Activated T-cell treated with anti-CD3 and anti-CD28 coated beads, Interleukin-2, amount 50 U/mL, for 4 hours (primary cell): Measurements from ENCODE around the gene KBTBD6. TPM values are rescaled to one million over a fixed set of nuclear protein-coding genes. Genes with fewer than 3 reads are reported as not detected.
A peak's percentile ranks its signal among the peaks of the same experiment; 100 is the strongest.
"Not testable (repeated sequence)": the region's sequence is repeated elsewhere in the genome, so short reads cannot be mapped to it uniquely, and the experiment has no call there.

Experiments used
- ATAC-seq, 2 donors: fragments of 200-7000 bp; cut with Tn5 transposase; one replicate each; pipeline ENCODE4 v1.10.0; 2021
- DNase-seq: peaks from one replicate; pipeline ENCODE4 v3.0.0-alpha.2; 2020
- H3K27me3 Mint-ChIP-seq: one replicate; pipeline ENCODE4 v1.8.0; 2021; ENCODE audit warnings: low read depth, mixed read lengths
- H3K36me3 Mint-ChIP-seq: one replicate; pipeline ENCODE4 v1.8.0; 2022; ENCODE audit warnings: mixed read lengths; ENCODE audit not compliant: insufficient read depth
- H3K4me1 Mint-ChIP-seq: one replicate; pipeline ENCODE4 v1.8.0; 2021; ENCODE audit warnings: low read depth, mixed read lengths
- H3K4me3 Mint-ChIP-seq: one replicate; pipeline ENCODE4 v1.8.0; 2021; ENCODE audit warnings: mild to moderate bottlenecking, moderate library complexity, mixed read lengths
- H3K9me3 Mint-ChIP-seq: one replicate; pipeline ENCODE4 v1.8.0; 2021; ENCODE audit warnings: mixed read lengths
- total RNA-seq, 3 donors: library from RNA; stranded (reverse); gene quantifications; one replicate each; pipeline ENCODE4 v1.2.1, GENCODE V29; 2021

Gene KBTBD6, protein sequence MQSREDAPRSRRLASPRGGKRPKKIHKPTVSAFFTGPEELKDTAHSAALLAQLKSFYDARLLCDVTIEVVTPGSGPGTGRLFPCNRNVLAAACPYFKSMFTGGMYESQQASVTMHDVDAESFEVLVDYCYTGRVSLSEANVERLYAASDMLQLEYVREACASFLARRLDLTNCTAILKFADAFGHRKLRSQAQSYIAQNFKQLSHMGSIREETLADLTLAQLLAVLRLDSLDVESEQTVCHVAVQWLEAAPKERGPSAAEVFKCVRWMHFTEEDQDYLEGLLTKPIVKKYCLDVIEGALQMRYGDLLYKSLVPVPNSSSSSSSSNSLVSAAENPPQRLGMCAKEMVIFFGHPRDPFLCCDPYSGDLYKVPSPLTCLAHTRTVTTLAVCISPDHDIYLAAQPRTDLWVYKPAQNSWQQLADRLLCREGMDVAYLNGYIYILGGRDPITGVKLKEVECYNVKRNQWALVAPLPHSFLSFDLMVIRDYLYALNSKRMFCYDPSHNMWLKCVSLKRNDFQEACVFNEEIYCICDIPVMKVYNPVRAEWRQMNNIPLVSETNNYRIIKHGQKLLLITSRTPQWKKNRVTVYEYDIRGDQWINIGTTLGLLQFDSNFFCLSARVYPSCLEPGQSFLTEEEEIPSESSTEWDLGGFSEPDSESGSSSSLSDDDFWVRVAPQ
- total RNA-seq: 1 to 10 TPM; 4.0 to 5.5 (median 4.6) TPM

DNA sequence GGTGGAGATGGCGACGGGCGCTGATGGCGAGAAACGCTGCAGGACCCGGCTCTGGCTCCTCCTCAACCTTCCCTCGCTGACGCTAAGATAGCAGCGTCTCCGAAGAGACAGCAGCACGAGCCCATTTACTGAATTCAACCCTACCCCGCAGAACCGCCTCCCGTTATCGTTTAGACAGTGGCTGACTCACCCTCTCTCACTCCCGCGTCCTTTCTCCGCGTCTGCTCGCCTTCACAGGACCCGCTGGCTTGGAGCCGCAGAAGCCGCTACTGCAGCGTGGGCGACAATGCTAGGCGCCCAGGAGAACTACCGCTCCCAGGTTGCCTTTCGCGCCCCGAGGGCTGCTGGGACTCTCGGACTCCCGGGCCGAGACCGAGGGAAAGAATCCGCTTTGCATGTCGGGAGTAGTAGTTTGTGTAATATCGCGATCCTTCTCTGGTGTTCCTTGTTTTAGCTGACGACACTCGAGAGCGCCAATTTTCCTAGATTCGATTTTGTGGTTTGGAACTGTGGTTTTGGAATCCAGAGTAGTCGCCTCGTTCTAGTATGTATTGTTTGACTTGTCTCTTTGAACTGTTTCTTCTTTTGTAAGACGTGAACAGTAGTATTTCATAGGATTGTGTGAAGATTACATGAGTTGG is at the start of gene KBTBD6:
Gene KBTBD6 (minus strand): TSS at position 291 of the 641 bp plus-strand sequence. CDS start 291 bp downstream, outside the sequence.
- Mint-ChIP-seq H3K36me3 (peaks cover 7% of the 10 kb centered on the region), H3K27me3 (no peaks in the 10 kb centered on the region), H3K4me3 (peak within 1 kb of the TSS; percentile 88), H3K9me3 (no peaks in the 10 kb centered on the region), H3K4me1 (peaks cover 52% of the 10 kb centered on the region)
- DNase-seq (peak; percentile 91), ATAC-seq (peak; percentile 98 to 99)

DNA sequence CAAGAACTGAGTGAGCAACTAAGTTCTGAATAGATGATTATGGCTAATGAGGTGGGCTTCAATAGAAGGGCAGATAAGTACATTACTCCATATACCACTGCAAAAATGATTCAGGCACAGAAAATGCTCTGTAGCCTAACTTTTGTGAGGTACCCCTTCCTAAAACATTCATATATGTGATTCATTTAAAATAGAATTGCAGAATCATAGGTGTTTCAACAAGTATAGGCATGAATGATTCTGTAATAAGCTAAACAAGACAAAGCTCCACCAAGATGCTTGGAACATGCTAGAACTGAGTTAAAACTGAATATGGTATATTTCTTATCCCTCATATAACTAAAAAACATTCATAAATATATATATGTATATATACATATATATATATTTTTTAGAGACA is 49.6 kb upstream of the KBTBD6 start:
- Mint-ChIP-seq H3K36me3 (peaks cover 2% of the 10 kb centered on the region), H3K27me3 (no peaks in the 10 kb centered on the region), H3K9me3 (no peaks in the 10 kb centered on the region), H3K4me3 (no peak overlapping the region), H3K4me1 (peaks cover 12% of the 10 kb centered on the region)
- DNase-seq (no peak), ATAC-seq (no peak)

DNA sequence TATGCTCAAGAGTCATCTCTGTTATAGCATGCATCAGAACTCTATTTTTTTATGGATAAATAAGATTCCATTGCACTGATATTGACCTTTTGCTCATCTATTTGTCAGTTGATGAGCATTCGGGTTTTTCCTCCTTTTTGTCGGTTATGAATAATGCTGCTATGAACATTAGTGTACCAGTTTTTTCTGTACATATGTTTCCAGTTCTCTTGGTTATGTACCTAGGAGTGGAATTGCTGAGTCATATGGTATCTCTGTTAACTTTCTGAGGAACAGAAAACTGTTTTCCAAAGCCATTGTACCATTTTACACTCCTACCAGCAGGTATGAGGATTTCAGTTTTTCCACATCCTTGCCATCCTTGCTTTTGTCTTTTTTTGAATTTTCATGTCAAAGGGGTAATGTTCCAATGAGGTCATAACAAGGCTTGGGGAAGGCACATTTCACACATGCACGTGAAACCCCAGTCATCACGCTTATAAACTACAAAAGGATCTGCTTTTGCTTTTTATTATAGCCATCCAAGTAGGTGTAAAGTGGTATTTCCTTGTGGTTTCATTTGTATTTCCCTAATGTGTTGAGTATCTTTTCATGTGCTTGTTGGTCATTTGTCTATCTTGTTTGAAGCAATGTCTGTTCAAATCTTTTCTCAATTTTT is 47.1 kb upstream of the KBTBD6 start:
- ATAC-seq: peak; percentile 69 to 80
- H3K27me3 Mint-ChIP-seq: no peaks in the 10 kb centered on the region

DNA sequence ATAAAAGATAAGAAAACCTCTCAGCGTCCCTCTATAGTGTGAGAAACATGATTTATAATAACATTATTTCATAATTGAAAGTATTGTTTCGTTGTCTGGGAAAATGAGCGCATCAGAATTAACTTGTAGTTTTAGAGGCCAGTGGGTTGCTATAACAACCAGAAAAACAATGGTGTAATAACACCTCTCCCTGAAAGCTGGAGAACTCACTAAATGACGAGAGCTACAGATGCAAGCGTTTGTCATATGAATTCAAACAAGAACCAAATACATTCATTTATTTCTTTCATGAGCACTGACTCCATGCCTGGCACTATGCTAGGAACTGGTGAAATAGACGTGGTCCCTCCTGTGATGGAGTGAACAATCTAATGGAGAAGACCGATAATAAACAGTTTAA is 45.4 kb upstream of the KBTBD6 start:
- H3K27me3 Mint-ChIP-seq: no peaks in the 10 kb centered on the region
- ATAC-seq: no peak
- DNase-seq: no peak
- peaks cover 12% of the 10 kb centered on the region for H3K4me1 Mint-ChIP-seq
- peaks cover 10% of the 10 kb centered on the region for H3K9me3 Mint-ChIP-seq
- H3K4me3 Mint-ChIP-seq: no peak overlapping the region
- H3K36me3 Mint-ChIP-seq: peaks cover 9% of the 10 kb centered on the region

More for the DNA sequence above, 47.1 kb upstream of the KBTBD6 start:
- H3K9me3 Mint-ChIP-seq: peaks cover 10% of the 10 kb centered on the region
- peaks cover 12% of the 10 kb centered on the region for H3K4me1 Mint-ChIP-seq
- DNase-seq: no peak
- peaks cover 9% of the 10 kb centered on the region for H3K36me3 Mint-ChIP-seq
- H3K4me3 Mint-ChIP-seq: no peak overlapping the region

DNA sequence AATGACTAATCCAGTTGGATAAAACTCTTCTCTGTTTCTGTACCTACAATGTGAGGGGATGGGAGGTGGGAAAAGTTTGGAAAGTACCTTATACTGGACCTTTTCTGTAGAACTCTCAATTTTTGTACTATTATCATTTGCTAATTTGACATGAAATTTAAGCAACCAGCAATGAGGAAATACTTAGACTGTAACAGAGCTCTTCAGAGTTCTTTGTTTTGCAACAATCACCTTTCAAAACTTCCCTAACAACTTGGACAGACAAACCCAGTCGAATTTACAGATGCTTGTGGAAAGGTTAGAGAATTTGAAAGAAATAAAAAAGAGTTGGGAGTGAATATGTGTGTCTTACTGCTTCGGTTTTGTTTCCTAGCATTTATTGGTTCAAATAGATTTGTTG is 45.0 kb upstream of the KBTBD6 start:
- Mint-ChIP-seq H3K4me3 (no peak overlapping the region), H3K9me3 (peaks cover 10% of the 10 kb centered on the region), H3K4me1 (peaks cover 12% of the 10 kb centered on the region), H3K27me3 (no peaks in the 10 kb centered on the region), H3K36me3 (peaks cover 9% of the 10 kb centered on the region)
- no peak for DNase-seq
- ATAC-seq: no peak

DNA sequence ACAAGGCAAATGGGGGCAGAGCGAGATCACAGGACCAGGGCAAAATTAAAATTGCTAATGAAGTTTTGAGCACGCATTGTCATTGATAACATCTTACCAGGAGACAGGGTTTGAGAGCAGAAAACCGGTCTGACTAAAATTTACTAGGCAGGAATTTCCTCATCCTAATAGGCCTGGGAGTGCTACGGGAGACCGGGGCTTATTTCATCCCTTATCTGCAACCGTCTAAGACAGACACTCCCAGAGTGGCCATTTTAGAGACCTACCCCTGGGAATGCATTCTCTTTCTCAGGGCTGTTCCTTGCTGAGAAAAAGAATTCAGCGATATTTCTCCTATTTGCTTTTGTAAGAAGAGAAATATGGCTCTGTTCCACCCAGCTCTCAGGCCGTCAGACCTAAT is 43.0 kb upstream of the KBTBD6 start:
- not testable (repeated sequence) for H3K4me3 Mint-ChIP-seq, ATAC-seq, H3K27me3 Mint-ChIP-seq, DNase-seq, H3K36me3 Mint-ChIP-seq
- Mint-ChIP-seq H3K4me1 (peaks cover 12% of the 10 kb centered on the region), H3K9me3 (peaks cover 10% of the 10 kb centered on the region)

DNA sequence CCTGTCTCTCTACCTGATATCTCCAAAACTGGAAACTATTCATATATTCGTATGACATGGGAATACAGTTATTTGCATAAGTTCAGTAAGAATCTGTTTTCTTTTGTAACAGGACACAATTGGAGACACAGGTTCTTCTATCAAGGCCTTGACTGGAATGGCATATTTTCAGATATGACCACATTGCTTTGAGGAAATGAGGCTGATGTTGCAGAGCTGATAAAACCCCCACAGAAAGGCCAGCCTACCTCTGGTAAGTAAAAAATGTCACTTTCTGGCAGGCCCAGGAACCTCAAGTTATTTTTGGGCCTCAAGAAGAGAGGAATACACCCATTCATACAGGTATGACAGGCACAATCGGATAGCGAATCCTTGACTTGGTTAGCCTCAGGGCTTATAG is 29.5 kb upstream of the KBTBD6 start:
- peaks cover 7% of the 10 kb centered on the region for H3K36me3 Mint-ChIP-seq
- no peaks in the 10 kb centered on the region for H3K27me3 Mint-ChIP-seq
- H3K4me3 Mint-ChIP-seq: no peak overlapping the region
- DNase-seq: no peak
- no peak for ATAC-seq
- peaks cover 3% of the 10 kb centered on the region for H3K4me1 Mint-ChIP-seq
- H3K9me3 Mint-ChIP-seq: no peaks in the 10 kb centered on the region

DNA sequence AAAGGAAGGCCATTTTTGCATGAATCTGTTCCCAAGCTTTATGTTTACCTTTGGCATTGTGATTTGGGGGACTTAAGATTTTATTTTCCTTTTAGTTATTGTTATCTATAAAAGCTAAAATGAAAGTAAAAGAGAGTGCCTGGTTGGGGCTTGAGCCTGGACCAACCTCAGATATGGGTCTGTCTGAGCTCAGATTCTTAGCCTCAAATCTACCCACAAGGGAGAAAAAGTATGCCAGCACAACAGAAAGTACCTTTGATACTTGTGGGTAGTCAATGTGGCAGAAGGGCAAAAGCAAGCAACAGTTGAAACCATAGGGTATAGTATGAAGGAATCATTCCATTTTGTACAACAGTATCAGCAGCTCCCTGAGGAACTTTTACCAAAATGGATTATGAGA is 26.6 kb upstream of the KBTBD6 start:
- ATAC-seq (no peak), DNase-seq (no peak)
- no peaks in the 10 kb centered on the region for H3K27me3 Mint-ChIP-seq
- H3K4me3 Mint-ChIP-seq: no peak overlapping the region
- H3K4me1 Mint-ChIP-seq: peaks cover 3% of the 10 kb centered on the region
- H3K9me3 Mint-ChIP-seq: no peaks in the 10 kb centered on the region
- peaks cover 5% of the 10 kb centered on the region for H3K36me3 Mint-ChIP-seq

DNA sequence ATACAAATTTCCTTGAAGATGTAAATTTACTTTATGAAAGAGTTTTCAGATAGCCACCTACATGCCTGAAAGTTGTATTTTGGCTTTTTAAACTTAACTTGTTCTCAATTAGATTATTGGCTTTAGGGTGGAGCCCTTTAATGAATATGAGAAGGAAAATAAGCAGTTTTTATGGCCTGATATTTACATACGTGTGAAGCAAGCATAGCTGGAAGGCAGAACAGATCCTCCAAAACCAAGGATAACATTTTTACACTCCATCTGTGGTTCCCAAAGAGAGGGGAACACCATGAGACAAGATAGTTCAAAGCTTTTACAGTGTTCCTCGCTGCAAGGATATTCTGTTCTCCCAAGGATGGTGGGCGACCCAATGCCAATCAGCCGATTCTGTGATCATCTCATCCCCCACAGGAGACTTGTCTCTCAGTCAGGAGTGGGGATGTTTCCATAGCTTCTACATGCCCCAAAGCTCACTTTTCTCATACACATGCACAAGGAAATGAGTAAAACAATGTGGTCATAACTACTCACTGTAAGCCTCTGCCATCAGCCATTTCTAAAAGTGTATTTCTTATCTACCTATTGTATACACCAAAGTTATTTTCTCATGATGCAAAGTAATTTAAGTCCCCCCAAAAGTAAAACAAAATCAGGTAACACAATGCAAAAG is 24.6 kb upstream of the KBTBD6 start:
- no peak for DNase-seq
- Mint-ChIP-seq H3K27me3 (no peaks in the 10 kb centered on the region), H3K36me3 (peaks cover 2% of the 10 kb centered on the region), H3K4me3 (no peak overlapping the region), H3K9me3 (peaks cover 12% of the 10 kb centered on the region), H3K4me1 (peaks cover 3% of the 10 kb centered on the region)
- no peak for ATAC-seq

DNA sequence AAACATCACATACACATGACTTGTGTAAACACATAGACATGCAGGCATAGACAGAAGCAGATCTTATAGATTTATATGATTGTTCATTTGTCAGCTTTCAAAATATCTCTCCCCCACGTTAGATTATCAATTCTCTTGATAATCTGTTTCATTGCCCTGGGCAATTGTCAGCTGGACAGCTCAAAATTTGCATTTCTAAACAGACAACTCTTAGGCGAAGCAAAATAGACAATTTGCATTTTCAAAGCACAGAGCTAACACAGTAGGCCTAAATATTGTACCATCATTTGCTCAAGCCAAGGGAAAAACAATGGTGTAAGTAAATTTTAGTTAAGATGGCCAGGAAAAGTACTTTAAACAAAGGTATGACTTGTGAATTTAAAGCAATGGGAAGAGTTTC is 24.0 kb upstream of the KBTBD6 start:
- H3K36me3 Mint-ChIP-seq: peaks cover 8% of the 10 kb centered on the region
- no peaks in the 10 kb centered on the region for H3K27me3 Mint-ChIP-seq
- DNase-seq (no peak), ATAC-seq (no peak)
- peaks cover 18% of the 10 kb centered on the region for H3K9me3 Mint-ChIP-seq
- no peak overlapping the region for H3K4me3 Mint-ChIP-seq
- H3K4me1 Mint-ChIP-seq: peaks cover 3% of the 10 kb centered on the region

DNA sequence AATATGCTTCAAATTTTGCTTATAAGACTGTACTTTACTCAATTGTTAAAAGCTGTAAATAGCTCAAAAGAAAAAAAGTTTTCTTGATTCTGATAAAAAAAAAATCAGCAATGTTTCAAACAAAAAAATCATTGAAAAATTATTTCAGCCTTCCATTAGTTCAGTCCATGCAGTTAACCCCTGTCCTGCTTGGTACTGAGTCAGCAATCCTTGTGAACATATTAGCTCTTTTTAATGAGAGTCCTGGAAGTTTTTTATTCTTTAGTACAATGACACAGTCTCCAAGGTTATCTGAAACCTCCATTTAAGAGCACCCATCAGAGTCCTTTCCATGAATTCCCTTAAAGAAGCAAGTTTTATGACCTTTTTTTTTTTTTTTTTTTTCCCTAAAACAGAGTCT is 21.4 kb upstream of the KBTBD6 start:
- ATAC-seq: no peak
- peaks cover 1% of the 10 kb centered on the region for H3K4me1 Mint-ChIP-seq
- DNase-seq: no peak
- peaks cover 44% of the 10 kb centered on the region for H3K9me3 Mint-ChIP-seq
- H3K27me3 Mint-ChIP-seq: no peaks in the 10 kb centered on the region
- no peak overlapping the region for H3K4me3 Mint-ChIP-seq
- peaks cover 26% of the 10 kb centered on the region for H3K36me3 Mint-ChIP-seq

DNA sequence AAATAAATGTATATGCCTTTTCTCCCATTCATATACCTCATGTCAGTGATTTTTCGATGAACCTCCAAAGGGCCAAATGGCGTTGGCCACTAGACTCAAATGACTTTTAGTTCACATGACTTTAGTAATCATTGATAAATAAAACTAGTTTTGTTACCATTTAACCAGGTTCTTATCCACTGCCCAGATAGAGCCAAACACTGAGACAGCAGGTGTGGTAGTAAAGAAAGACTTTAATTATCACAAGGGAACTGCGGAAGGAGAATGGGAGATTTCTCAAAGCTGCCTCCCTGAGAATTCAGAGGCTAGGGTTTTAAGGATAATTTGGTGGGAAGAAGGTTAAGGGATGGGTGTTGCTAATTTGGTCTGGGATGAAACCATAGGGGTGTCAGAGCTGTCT is 19.4 kb upstream of the KBTBD6 start:
- H3K4me1 Mint-ChIP-seq: no peaks in the 10 kb centered on the region
- H3K27me3 Mint-ChIP-seq: no peaks in the 10 kb centered on the region
- no peak for DNase-seq
- no peak overlapping the region for H3K4me3 Mint-ChIP-seq
- H3K36me3 Mint-ChIP-seq: peaks cover 32% of the 10 kb centered on the region
- H3K9me3 Mint-ChIP-seq: peaks cover 60% of the 10 kb centered on the region
- ATAC-seq: no peak

DNA sequence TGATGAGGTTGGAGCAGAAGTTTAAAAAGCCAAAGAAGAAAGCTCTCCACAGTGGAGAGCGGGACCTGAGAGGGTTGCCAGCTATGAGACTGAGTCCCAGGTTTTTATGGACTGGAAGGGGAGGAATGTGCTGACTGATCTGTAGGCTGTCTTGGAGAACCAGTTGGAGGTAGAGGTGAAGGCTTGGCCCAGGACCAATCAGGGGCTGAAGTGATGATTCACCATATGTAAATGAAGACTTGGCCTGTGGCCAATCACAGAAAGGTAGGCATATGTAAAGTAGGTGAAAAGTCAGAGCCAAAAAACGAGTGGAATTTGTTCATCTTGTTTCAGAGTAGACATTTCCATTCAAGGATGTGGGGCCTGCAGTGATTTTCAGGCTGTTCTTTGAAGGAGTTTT is 17.5 kb upstream of the KBTBD6 start:
- ATAC-seq (no peak), DNase-seq (no peak)
- peaks cover 42% of the 10 kb centered on the region for H3K36me3 Mint-ChIP-seq
- peaks cover 63% of the 10 kb centered on the region for H3K9me3 Mint-ChIP-seq
- no peaks in the 10 kb centered on the region for H3K4me1 Mint-ChIP-seq
- no peak overlapping the region for H3K4me3 Mint-ChIP-seq
- H3K27me3 Mint-ChIP-seq: no peaks in the 10 kb centered on the region
